Renal pelvis (tissue), 4 donors: Measurements from ENCODE around the gene CAMTA1. TPM values are rescaled to one million over a fixed set of nuclear protein-coding genes. Genes with fewer than 3 reads are reported as not detected.

Experiments used
- DNase-seq: peaks from one replicate; pipeline ENCODE4 v3.0.0-alpha.2; 2013
- polyA plus RNA-seq, 3 donors: library from polyadenylated mRNA; unstranded; fragments of 120-200 nt; gene quantifications; one replicate each; pipeline ENCODE4 v1.2.1, GENCODE V29; 2013; ENCODE audit not compliant: insufficient read length in 3 of 3

CAMTA1 gene
- polyA plus RNA-seq, 3 donors = 72.3 to 83.1 (median 76.0) TPM

GRCh38 chr1:6762060-6762459, 23.2 kb upstream of the CAMTA1 start:
- DNase-seq = no peak

- peak; percentile 4 for DNase-seq
Observed at GRCh38 chr1:6770751-6771440, 14.4 kb upstream of the CAMTA1 start.

DNA sequence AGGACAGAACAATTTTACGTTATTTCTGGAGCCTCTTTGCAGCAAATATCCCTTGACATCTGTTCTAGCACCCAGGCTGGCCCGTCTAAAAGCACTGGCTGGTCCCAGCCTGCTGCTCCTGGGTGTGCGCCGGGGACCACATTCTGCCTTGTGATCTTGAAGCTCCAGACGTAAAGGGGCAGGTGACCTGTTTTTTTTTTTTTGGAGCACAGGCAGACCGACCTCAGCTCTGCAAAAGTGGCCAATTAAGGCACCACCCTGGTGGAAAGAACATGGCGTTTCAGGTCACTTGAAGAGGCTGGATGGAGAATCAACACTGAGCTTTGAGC, 13.8 kb upstream of the CAMTA1 start:
- DNase-seq = no peak

DNA sequence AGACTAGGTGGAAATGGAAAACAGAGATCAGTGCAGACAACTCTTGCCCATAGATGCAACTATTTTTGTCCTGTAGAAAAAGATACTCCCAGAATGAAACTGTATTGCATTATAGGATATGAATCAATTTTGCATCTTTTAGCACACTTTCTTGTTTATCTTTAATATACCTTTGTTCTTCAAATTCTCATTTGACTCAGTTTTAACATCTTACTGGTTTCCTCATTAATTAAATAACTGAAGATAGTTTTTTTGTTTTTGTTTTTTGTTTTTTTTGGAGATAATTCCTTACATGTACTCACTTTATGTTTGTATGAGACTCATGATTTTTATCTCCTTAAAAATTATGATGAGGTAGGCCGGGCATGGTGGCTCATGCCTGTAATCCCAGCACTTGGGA, 10.9 kb upstream of the CAMTA1 start:
- no peak for DNase-seq

GRCh38 chr1:6775261-6776043, 9.8 kb upstream of the CAMTA1 start:
- no peak for DNase-seq

DNA sequence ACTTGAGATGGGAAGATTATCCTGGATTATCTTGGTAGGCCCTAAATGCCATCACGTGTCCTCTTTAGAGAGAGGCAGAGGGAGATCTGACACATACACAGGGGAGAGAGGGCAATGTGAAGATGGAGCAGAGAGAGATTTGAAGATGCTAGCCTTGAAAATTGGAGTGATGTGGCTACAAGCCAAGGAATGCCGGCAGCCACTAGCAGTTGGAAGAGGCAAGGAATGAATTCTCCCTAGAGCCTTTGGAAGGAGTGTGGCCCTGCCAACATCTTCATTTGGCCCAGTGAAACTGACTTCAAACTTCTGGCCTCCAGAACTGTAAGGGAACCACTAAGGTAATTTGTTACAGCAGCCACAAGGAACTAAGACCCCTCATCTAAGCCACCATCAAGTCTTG, 8.9 kb upstream of the CAMTA1 start:
- DNase-seq = no peak

DNA sequence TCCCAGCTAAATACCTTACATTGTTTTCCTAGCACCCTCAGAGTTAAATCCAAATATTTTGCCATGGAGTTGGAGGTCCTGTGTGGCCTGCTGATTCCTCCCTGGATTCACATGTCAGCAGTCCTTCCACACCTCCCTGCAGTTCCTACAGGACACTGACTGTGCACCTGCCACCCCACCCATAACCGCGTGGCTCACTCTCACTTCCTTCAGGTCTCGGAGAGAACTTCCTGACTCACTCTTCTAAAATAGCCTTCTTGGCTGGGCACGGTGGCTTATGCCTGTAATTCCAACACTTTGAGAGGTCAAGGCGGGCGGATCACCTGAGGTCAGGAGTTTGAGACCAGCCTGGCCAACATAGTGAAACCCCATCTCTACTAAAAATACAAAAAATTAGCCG, 8.4 kb upstream of the CAMTA1 start:
- DNase-seq = no peak

- no peak for DNase-seq
Observed at GRCh38 chr1:6777813-6778212, 7.4 kb upstream of the CAMTA1 start.

DNA sequence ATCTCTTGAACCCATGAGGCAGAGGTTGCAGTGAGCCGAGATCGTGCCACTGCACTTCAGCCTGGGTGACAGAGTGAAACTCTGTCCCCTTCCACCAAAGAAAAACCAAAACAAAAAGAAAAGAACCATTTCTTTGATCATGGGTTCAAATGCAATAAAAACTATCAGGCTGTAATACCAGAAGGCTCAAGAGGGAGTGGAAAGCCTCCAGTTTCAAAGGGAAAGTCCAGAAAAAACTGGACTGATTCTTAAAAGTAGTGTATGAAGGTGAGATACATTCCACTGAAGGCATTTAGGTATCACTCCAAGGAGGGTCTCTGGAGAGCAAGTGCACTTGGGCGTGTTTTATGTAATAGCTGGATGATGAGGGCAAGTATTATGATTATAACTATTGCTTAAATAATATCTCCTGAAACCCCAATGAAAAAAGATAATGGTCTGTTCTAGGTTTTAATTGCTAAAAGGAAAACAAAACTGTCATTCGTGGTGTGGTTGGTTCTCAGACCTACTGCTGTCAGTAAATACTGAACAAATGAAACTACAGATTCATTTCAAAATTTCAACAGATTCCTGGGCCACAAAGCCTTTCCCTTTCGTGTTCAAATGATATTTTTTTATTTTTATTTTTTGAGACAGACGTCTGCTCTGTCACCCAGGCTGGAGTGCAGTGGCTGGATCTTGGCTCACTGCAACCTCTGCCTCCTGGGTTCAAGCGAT, 6.0 kb upstream of the CAMTA1 start:
- DNase-seq = no peak

DNA sequence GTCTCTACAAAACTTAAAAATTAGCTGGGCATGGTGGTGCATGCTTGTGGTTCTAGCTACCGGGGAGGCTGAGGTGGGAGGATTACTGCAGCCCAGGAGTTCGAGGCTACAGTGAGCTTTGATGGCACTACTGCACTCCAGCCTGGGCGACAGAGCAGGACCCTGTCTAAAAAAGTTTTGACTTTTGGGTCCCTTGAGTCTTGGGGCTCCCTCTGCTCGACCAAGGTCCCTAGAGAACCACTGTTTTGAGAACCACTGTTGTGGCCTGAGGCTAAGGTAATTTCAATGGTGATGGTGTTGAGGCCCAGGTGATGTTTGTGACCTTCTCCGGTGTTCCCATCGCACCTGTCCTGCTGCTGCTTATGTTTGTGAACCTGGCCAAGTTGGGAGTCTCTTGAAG, 3.1 kb upstream of the CAMTA1 start:
- DNase-seq = no peak

DNA sequence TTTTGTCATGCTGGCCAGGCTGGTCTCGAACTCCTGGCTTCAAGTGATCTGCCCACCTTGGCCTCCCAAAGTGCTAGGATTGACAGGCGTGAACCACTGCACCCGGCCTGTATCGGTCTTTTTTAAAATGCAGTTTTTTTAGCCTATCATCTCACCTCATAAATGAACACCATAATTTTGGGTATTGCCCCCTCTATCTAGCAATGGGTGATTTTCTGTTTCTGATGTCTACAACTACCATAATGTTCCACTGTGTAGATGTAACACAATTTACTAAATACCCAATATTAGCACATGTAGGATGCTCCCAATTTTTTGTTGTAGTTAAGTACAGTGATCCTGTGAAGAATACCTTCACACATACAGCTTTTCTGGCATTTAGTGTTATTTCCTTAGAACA, 2.0 kb upstream of the CAMTA1 start:
- DNase-seq = no peak

DNA sequence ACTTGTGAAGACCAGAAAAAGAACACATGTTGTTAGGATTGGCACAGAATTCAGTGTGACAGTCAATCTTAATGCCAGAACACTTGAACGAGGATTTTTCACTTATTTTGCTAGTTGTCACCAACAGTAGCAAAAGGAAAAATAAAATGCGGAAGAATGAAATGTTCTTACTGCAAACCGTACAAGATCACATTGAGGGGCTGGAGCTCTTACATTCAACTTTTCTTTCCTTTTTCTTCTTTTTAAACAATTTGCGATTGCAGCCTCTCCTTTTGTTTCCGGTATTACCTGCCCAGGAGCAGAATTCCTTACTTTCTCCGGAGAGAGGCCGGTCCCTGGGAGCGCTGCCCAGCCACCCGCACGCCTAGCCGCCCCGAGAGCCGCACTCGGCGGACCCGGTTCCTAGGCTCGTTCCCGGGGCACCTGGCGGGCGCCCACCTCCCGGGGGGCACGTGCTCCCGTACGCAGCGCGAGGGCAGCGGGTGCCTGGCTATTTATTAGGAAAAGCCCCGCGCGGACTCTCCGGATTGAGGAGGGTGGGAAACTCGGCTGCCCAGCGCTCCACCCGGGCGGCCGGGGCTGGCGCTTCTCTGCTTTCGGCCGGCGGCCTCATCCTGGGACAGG, 1.2 kb upstream of the CAMTA1 start:
- peak; percentile 12 for DNase-seq

GRCh38 chr1:6784560-6785317, 515 bp upstream of the CAMTA1 start:
- peak; percentile 100 for DNase-seq

GRCh38 chr1:6785728-6786505, 663 bp downstream of the CAMTA1 start:
- DNase-seq = peak; percentile 30

GRCh38 chr1:6788946-6789345, 3.7 kb downstream of the CAMTA1 start:
- no peak for DNase-seq

- no peak for DNase-seq
Observed at GRCh38 chr1:6790146-6790545, 4.9 kb downstream of the CAMTA1 start.

GRCh38 chr1:6794164-6794563, 8.9 kb downstream of the CAMTA1 start:
- DNase-seq = peak; percentile 28

DNA sequence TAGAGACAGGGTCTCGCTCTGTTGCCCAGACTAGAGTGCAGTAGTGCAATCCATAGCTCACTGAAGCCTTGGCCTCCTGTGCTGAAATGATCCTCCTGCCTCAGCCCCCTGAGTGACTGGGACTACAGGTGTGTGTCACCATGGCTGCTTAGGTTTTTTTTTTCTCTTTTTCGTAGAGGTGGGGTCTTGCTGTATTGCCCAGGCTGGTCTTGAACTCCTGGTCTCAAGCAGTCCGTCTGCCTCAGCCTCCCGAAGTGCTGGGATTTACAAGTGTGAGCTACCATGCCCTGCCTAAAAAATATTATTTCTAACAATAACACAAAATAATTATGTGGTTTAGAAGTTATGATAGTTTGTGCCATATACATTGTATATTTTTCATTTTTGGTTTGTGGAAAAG, 9.9 kb downstream of the CAMTA1 start:
- no peak for DNase-seq

DNA sequence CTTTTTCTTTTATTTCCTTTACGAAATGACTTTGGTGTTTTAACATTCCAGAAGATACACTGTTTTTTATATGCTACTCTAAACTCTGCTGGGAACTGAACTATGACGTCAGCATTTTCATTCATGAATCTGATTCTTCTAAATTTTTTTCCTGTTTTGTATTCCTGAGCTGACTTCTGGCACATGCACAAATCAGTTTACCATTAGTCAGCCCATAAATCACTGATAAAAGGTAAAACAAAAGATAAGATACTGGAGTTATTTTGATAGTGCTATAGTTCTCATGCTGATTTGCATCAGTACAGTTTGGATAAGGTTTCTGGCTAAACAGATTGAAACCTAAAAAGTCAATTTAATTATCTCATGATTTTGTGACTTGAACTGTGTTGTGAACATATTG, 10.4 kb downstream of the CAMTA1 start:
- DNase-seq = no peak

DNA sequence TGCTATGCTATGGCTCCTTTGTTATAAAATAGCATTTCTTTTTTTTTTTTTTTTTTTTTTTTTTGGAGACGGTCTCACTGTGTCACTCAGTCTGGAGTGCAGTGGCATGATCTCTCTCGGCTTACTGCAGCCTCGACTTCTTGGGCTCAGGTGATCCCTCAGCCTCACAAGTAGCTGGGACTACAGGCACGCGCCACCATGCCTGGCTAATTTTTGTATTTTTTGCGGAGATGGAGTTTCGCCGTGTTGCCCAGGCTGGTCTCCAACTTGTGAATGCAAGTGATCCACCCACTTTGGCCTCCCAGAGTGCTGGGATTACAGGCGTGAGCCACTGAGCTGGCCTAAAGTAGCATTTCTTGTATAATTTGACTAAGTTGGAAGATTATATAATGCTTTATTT, 10.8 kb downstream of the CAMTA1 start:
- DNase-seq = no peak

DNA sequence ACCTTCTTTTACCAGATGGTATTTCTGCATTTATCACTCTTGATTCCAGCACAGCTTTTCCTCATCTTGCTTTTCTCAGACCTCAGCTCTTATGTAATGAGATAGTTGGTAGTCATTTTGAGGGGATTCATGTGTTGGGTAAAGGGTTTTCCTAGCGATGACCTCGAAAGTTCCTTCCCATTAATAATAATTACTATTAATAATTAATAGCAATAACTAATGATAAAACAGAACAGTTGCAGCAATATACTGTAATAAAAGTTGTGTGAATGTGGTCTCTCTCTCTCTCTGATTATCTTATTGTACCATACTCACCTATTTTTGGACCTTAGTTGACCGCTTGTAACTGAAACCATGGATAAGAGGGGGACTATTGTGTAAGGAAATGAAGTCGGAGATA, 14.2 kb downstream of the CAMTA1 start:
- DNase-seq = no peak
